ENCODE results near the gene DDAH1.
"Not testable (repeated sequence)": the region's sequence is repeated elsewhere in the genome, so short reads cannot be mapped to it uniquely, and the experiment has no call there.

The DDAH1 gene

GRCh38 chr1:85470130-85470529 lies 5.2 kb upstream of the DDAH1 start:
- not testable (repeated sequence) for DNase-seq (ENCODE audit: low read depth in 2 of 2)

- no peak for DNase-seq (ENCODE audit: low read depth in 2 of 2)
These were observed 3.1 kb upstream of the DDAH1 start for GRCh38 chr1:85467929-85468540.

DNA sequence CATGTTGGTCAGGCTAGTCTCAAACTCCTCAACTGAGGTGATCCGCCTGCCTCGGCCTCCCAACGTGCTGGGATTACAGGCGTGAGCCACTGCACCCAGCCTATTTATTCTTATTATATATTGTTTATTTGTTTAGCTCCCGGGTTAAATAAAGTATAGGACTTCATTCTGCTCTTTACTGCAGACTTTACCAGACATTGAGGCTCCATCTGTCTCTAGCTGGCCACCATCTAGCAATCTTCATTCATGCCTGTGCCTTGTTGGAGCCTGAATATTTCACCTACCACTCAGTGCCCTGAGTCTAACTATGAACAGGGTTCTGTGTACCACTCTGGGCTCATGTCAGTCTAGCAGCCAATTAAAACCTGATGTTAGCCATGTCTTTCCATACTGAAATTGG lies 2.1 kb upstream of the DDAH1 start:
- no peak for DNase-seq (ENCODE audit: low read depth in 2 of 2)

GRCh38 chr1:85465786-85466134 lies 801 bp upstream of the DDAH1 start:
- DNase-seq (ENCODE audit: low read depth in 2 of 2) = no peak

DNA sequence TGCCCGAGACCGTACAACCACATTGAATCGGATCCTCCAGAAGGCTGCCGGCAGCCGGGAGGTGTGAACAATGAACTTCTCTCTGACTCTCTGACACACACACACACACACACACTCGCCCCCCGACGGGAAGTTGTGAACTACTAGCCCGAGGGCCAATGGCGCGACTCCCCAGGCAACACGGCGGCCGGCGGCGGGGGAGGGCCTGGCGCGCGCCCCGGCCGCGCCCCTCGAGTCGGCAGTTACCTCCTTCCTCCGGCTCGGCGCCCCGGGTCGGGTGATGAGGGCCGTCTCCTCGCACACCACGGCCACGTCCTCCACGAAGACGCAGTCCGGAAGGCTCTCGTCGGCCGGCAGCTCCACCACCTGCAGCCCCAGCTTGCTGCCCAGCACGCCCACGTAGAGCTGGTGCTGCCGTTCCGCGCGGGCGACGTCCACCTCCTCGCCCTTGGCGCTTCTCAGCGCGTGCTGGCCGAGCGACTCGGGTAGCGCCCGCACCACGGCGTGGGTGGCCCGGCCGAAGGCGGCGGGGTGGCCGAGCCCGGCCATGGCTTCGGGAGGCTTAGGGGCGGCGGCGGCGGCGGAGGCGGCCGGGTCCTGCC lies 361 bp downstream of the DDAH1 start:
- peak in 1 of 2 donors; percentile 7 for DNase-seq (ENCODE audit: low read depth in 2 of 2)

DNA sequence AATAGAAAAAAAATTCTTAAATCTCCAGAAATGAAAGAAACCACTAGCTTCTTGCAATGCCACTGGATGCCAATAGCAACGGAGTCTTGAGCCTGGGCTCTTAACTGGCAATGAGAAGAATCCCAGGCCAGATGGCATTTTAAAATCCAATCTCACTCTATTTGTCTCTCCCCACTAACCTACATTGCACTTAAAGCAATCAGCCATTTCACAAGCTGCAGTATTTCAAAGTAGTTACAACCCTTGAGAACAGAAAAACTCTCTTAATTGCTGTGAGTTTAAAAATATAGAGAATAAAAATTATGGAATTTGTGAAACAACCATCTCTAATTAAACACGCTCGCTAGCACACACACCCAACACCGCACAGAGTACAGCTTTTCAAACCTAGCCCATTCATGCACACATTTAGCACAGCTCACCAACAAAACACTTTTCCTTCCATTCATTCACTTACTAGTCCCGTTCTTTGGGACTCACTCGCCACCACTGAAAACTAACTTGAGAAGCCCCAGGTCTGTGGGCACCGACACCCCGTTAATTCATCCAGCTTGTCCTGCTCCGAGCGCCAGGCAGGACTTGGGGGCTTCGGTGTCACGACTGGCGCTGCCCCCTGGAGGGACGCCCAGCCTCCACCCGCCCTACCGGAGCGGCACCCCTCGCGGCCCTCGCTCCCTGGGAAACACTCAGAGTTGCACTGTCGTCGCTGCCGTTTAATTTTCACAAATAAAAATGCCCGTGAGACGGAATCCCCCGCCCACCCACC lies 1.0 kb downstream of the DDAH1 start:
- DNase-seq (ENCODE audit: low read depth in 2 of 2) = no peak

GRCh38 chr1:85462931-85463649 lies 1.9 kb downstream of the DDAH1 start:
- no peak for DNase-seq (ENCODE audit: low read depth in 2 of 2)

GRCh38 chr1:85461216-85461918 lies 3.6 kb downstream of the DDAH1 start:
- DNase-seq (ENCODE audit: low read depth in 2 of 2) = no peak

- no peak for DNase-seq (ENCODE audit: low read depth in 2 of 2)
These were observed 4.3 kb downstream of the DDAH1 start for GRCh38 chr1:85460555-85461088.

DNA sequence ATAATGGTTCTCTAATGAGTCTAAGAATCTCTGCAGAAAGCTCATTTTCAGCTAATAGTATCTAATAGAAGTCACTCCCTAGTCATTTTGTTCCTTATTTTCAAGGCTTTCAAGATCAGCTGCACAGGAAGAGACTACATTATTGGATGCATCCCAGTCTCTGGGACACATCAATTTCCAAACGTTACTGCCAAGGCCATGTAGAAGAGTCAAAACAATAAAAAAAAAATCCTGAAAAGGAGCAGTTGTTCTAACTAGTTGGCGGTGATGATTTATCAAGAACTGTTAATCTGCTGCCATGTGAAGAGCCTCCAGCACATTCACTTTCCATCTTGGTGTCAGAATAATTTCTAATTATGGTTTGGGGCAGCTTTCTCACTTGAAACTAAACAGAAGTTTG lies 5.7 kb downstream of the DDAH1 start:
- no peak for DNase-seq (ENCODE audit: low read depth in 2 of 2)

- DNase-seq (ENCODE audit: low read depth in 2 of 2) = no peak
These were observed 10.7 kb downstream of the DDAH1 start for GRCh38 chr1:85454214-85454613.

DNA sequence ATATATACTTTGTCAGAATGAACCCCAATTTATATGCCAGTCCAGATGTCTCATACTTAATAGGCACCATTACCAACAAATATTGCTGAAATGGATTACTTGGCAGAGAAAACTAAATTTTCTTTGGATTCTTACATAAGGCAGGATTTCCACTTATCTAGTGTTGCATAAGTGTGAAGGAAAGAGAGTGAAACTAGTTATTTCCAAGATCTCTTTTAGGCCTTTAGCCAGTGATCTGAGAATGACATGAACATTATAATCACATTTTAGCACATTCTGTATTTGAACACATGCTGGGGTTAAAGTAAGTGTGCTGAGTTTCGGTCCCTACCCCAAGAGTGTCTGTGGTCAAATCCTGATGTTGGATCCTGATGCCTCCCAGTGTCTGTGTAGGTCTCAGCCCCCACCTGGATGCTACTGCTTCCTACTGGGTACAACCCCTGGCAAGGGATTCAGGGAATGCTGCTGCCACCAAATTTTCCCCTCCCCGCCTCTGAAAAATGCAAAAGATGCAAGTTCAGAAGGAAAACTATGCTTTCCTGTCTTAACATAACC lies 11.2 kb downstream of the DDAH1 start:
- DNase-seq (ENCODE audit: low read depth in 2 of 2) = no peak

- no peak for DNase-seq (ENCODE audit: low read depth in 2 of 2)
These were observed 12.0 kb downstream of the DDAH1 start for GRCh38 chr1:85452948-85453347.

DNA sequence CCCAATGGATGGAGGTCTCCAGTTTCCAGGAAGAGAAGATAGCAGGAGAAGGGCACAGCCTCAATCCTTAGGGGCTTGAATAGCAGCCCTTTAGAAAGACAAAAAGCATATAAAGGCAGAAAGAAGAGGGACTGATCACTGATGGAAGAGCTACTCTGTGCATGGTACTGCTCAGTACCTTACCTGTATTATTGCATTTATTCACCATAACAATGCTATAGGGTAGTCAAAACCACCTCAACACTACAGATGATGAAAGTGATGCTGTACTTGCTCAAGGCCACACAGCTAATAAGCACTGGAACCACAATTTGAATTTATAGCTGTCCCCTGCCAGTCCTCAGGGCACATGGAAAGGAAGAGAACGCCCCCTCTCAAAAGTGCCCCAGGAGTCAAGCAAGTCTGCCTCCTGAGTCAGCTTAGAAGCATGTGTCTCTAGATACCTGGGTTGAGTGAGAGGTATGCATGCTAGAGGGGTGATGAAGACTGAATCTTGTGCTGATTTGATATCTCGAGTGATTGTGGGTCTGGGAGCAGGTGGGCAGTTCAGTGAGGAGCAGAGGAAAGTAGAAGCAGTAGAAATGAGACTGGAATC lies 13.6 kb downstream of the DDAH1 start:
- DNase-seq (ENCODE audit: low read depth in 2 of 2) = no peak

GRCh38 chr1:85450832-85451231 lies 14.1 kb downstream of the DDAH1 start:
- no peak for DNase-seq (ENCODE audit: low read depth in 2 of 2)

GRCh38 chr1:85449356-85449755 lies 15.6 kb downstream of the DDAH1 start:
- DNase-seq (ENCODE audit: low read depth in 2 of 2) = no peak

- no peak for DNase-seq (ENCODE audit: low read depth in 2 of 2)
These were observed 16.6 kb downstream of the DDAH1 start for GRCh38 chr1:85448358-85448757.

- DNase-seq (ENCODE audit: low read depth in 2 of 2) = no peak
These were observed 17.7 kb downstream of the DDAH1 start for GRCh38 chr1:85447006-85447943.

- no peak for DNase-seq (ENCODE audit: low read depth in 2 of 2)
These were observed 19.1 kb downstream of the DDAH1 start for GRCh38 chr1:85445906-85446305.

- no peak for DNase-seq (ENCODE audit: low read depth in 2 of 2)
These were observed 20.6 kb downstream of the DDAH1 start for GRCh38 chr1:85444381-85444780.
